NCI-H187 (cell line): ENCODE data around the gene C14orf119.

Experiments
- DNase-seq, 2 experiments: peaks; one replicate each; lab custom pipeline; 2025; lab: John Stamatoyannopoulos, UW

C14orf119 gene

DNA sequence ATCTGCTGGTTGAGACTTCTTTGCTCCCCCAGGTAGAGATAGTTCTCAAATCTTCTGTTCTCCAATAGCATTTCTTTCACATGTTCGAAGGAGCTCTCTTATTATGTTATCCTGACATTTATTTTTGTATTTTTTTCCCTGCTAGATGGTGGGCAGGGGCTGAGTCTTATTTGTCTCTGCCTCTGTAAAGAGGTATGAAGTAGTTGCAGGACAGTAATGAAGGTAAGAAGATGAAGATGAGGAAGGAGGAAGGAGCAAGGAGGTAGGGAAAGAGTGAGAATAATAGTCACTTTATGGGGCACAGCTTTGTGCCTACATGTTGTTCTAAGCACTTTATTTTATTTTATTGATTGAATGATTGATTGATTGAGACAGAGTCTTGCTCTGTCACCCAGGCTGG, 14.5 kb downstream of the C14orf119 start:
- no peak for DNase-seq

- DNase-seq = no peak
These were observed 15.5 kb downstream of the C14orf119 start for GRCh38 chr14:23110579-23111365.

- DNase-seq = no peak
These were observed 17.3 kb downstream of the C14orf119 start for GRCh38 chr14:23112359-23113178.

- no peak for DNase-seq
These were observed 18.3 kb downstream of the C14orf119 start for GRCh38 chr14:23113431-23114119.

DNA sequence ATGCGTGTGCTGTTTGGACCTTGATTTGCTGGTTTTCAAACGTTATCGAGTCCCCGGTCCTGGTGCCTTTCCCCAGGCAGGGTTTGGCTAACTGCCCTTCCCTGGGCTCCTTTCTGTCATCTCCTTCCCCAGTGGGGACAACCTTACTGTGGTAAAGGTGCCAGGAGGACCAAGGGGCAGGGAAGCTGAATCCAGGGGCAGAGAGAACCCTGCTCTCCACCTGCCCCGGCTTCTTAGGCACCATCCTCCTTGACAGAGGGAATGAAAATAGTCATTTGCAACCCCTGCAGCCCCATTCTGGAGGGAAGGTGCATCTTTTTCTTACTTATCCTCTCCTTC, 18.8 kb downstream of the C14orf119 start:
- no peak for DNase-seq

DNA sequence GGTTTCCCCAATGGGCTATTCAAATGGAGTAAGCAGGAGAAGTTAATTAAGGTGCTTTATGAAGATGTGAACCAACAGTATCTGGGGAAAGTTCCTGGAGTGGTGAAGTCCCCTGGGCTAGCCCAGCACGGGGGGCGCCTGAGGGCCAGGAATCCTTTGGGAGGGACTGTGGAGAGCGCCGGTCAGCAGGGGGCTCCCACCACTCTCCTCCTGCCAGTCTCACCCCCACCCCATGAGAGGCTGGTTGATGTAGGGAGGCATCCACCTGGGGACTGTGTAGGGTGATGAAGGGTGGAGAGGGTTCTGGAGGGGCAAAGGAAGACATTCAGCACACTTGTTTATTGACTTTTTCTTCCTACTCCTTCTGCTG, 19.3 kb downstream of the C14orf119 start:
- DNase-seq = no peak

DNA sequence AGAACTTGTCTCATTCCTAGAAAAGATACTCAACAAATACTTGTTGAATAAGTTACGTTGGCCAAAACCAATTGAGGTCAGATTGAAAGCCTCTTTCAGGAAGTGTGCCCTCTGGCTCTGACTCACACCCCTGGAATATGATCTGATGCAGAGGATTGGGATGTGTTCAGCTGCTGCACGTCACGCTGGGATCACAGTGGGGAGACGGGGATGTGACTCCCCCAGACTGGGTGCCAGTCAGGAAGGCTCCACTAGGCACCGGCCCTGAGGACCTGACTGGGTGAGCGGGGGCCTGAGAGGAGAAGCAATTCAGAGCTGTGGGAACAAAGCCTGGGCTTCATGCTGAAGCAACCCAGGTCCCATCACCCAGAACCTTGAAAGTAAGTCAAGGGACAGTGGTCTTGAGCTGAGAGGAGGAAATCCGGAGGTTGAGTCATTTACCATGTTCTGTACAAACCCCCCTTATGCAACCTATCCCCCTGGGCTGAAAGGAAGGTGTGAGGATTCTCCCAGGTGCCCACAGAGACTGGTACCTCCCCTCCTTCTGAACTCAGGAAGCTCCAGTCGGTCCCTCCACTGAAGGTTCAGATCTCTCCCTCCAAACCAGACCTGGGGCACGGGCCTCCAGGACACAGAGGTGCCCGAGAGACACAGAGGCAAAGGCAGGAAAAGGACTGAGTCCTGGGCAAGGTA, 19.9 kb downstream of the C14orf119 start:
- no peak for DNase-seq

DNA sequence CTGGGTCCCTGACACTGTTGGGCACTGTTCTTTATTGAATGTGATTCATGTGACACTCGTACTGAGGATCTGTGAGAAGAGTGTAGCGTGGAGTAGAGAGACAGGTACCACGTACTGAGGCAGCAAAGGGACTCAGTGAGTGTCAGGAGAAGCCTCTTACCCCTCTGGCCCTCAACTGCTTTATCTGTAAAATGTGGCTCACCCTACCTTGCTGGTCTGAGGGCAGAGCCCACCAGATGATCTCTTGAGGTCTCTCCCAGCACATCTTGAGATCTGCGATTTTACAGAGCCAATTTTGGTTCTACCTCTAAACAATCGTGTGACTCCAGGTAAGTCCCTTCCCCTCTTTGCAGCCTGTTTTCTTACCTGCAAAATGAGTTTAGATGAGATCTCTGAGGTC, 20.6 kb downstream of the C14orf119 start:
- no peak for DNase-seq

DNA sequence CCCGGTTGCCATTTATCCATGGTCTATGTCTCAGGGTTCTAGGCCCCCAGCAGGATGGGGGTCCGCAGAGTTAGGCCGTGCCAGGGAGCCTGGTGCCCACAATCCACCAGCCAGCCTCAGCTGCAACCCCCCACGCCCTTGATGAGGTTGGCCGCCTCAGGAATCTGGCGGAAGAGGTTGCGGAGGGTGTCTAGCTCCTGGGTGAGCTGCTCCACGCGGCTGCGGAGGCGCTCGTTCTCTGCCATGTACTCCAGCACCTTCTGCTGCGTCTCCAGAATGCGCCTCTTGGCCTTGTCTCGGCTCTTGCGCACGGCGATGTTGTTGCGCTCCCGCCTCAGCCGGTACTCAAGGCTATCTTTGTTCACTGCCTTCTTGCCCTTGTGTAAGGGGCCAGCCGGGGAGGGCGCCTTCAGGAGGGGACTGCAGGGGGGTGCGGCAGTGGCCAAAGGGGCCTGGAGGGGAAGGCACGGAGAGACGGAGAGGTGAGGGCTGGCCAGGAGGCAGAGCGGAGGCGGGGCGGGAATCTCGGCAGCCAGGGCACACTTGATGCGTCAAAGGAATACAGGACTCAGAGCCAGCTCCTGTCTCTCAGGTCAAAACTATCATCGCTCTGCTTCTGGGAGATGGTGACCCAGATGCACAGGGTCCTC, 22.2 kb downstream of the C14orf119 start:
- DNase-seq = no peak

- no peak for DNase-seq
These were observed 23.4 kb downstream of the C14orf119 start, which contains the start of gene CEBPE for GRCh38 chr14:23118506-23119362. Gene CEBPE, minus strand, starts transcription at chr14:23119255. Its CDS starts 164 bp downstream, at chr14:23119091.

DNA sequence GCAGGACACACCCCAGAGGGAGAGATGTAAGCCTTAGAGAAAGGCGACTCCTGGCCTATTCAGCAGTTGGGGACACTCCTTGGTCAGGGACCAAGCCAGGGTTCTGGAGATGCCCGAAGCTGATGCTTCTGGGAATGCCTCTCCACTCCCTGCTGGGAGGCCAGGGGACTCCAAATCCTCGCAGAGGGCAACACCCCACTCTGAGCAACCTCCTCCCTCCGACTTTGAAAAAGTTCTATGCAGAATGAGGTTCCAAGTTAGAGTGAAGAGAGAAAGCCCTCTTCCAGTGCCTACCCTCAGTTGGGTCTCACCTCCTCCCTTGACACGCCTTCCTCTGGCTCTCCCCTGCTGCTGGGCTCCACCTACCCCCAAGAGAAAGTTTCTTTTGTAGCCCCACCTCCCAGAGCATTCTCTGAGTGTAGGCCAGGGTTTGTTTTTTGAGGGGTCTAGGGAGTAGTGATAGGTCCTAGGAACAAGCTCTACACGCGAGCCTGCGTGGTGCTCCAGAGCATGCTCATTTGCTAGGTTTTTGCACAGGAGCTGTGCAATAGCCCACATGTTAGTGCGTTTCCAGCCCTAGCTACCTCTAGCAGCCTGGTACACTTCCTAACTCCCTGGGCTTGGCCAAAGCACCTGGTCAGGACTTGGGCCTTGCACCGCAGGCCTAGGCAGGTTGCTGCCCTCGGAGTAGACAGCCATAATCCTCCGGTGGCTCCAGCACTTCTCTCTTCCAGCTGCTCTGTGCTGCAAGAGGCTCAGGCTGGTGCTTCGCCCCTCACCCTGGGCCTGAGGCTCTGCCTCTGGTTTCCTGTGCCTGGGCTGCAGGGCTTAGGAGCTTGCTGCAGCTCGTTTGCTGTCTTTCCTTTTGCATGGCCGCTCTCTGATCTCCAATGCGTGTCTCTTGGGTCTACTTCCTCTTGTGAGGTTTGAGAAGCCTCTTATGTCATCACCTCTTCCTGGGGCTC, 24.3 kb downstream of the C14orf119 start:
- no peak for DNase-seq

DNA sequence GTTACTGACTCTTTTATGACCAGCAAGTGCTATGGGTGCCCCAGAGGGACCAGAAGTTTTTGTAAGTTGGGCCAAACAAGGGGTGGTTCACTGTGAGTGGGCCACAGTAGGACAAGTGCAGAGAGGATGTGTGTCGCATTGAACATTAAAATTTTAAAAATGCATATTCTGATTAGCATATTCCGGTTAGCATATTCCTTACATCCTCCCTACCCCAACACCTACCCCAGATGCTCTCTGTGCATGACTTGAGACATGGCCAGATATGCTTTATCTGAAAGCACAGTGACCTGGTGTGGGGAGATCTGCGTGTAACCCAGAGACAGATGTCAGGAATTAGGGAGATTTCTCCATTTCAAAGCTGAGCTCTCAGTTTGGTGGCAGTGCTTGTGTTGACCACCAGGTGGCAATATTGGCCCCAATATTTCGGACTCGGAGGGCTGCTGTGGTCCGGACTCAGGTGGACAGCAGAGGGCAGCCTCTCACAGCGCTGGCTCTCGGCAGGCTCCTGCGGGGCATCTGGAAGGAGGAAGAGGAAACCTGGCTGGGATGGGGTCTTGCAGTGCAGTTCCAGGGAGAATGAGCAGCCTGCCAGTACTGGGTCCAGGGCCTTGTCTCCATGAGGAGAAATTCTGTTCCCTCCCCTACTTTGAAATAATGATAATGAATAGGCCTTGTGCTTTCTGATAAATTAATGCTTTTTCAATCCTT, 25.4 kb downstream of the C14orf119 start:
- DNase-seq = peak; percentile 33 to 66

DNA sequence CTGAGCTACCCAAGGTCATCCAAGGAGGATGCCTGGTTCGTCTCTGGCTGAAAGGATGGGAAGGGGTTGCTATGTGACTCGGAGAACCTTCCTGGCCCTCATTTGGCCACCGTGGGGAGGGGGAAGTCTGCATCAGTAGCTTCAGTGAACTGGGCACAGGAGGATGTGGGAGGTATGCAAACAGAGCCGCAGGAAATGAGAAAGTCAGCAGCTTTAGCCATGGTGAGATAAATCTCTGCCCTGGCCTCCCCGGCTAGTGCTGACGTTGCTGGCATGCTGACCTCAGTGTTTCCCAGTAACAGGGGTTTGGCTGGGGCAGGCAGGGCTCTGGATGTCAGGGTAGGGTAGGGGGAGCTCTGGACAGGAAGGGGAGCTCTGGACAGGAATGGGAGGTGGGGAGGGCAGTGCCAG, 26.1 kb downstream of the C14orf119 start:
- no peak for DNase-seq

DNA sequence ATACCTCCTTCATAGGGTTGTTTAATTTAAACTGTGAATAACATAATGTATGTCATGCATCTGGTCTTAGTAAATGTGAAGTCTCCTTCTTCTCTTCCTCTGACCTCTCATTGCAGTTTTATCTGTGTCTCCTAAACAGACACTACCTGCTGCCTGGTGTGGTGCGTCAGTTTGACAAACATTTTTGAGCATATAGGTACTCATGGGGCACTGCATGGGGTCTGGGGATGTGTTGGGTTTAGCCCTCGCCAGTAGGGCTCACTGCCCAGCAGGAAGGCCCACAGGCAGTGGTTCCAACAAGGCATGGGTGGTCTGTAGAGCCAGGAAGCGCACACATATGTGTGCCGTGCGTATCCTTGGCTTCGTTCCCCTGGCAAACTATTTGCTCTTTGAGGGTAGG, 26.8 kb downstream of the C14orf119 start:
- no peak for DNase-seq

DNA sequence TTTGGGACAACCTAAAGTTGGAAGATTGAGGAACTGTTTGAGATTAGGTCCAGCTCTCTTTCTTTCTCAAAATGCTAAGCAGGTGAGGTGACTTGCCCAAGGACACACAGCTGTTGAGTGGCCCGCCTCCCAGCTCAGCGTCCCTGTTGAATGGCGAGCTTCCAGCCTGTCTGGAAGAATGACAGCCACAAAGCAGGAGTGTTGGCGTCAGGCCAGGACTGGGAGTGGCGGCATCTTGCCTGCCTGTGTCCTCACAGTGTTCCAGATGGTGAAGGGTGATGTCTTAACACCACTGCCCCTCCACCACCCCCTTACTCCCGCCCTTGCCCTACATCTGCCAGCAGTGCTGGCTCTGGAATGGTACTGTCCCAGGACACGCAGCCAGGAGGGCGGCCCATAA, 28.1 kb downstream of the C14orf119 start:
- peak in 1 of 2 experiments; percentile 4 for DNase-seq

GRCh38 chr14:23124337-23124954, 29.1 kb downstream of the C14orf119 start:
- DNase-seq = no peak

GRCh38 chr14:23125011-23125410, 29.7 kb downstream of the C14orf119 start:
- no peak for DNase-seq

- DNase-seq = no peak
These were observed 30.7 kb downstream of the C14orf119 start for GRCh38 chr14:23125933-23126524.
